Neural cell (in vitro differentiated cells): ENCODE results near the gene RSPO3.

Experiments used
- CTCF ChIP-seq: fragments of 450-650 bp; IDR thresholded peaks from 2 replicates; pipeline ENCODE4 v1.5.1; 2014; ENCODE audit warnings: antibody characterized with exemption, mild to moderate bottlenecking, moderate library complexity; ENCODE audit not compliant: poor library complexity, severe bottlenecking
- EZH2 ChIP-seq: fragments of 200-600, 300-800 bp; shearing (Covaris generic), sonication (generic); IDR thresholded peaks from 2 replicates; pipeline ENCODE4 v1.6.1; 2014; ENCODE audit warnings: antibody characterized with exemption, low read length, borderline replicate concordance, mild to moderate bottlenecking; ENCODE audit not compliant: insufficient read depth, poor library complexity, severe bottlenecking
- MXI1 ChIP-seq: fragments of 450-650 bp; conservative IDR thresholded peaks from 2 replicates; pipeline ENCODE4 v1.6.1; 2014; ENCODE audit warnings: antibody characterized with exemption, mild to moderate bottlenecking; ENCODE audit not compliant: poor library complexity, severe bottlenecking
- POLR2AphosphoS5 ChIP-seq: IDR thresholded peaks from 2 replicates; pipeline ENCODE4 v1.6.1; 2012
- TAF1 ChIP-seq: IDR thresholded peaks from 2 replicates; pipeline ENCODE4 v1.6.1; 2012; ENCODE audit warnings: low read depth

- TF ChIP-seq POLR2AphosphoS5 (no peak), CTCF (no peak), EZH2 (no peak), TAF1 (no peak), MXI1 (no peak)
These were observed 92.3 kb downstream of the RSPO3 start for GRCh38 chr6:127210725-127211124.
